GM18517 (cell line): ENCODE measurements around the gene COG5.
"Not testable (repeated sequence)": the region's sequence is repeated elsewhere in the genome, so short reads cannot be mapped to it uniquely, and the experiment has no call there.

Experiments
- ATAC-seq: cut with Tn5 transposase; IDR thresholded peaks from one replicate; pipeline ENCODE4 v1.9.1; 2021; ENCODE audit warnings: mild to moderate bottlenecking, moderate library complexity; ENCODE audit not compliant: unreplicated experiment

Gene COG5

GRCh38 chr7:107167483-107168232, 396.1 kb downstream of the COG5 start:
- no peak for ATAC-seq

- ATAC-seq = no peak
These were observed 396.8 kb downstream of the COG5 start for GRCh38 chr7:107166736-107167426.

GRCh38 chr7:107165341-107165740, 398.4 kb downstream of the COG5 start:
- ATAC-seq = no peak

GRCh38 chr7:107164092-107164491, 399.6 kb downstream of the COG5 start:
- ATAC-seq = no peak

- no peak for ATAC-seq
These were observed 401.2 kb downstream of the COG5 start for GRCh38 chr7:107162475-107162874.

GRCh38 chr7:107161415-107161814, 402.3 kb downstream of the COG5 start:
- no peak for ATAC-seq

- ATAC-seq = no peak
These were observed 403.3 kb downstream of the COG5 start for GRCh38 chr7:107160389-107160788.

- ATAC-seq = no peak
These were observed 405.7 kb downstream of the COG5 start for GRCh38 chr7:107158028-107158427.

- ATAC-seq = no peak
These were observed 406.6 kb downstream of the COG5 start for GRCh38 chr7:107157091-107157490.

- ATAC-seq = not testable (repeated sequence)
These were observed 408.0 kb downstream of the COG5 start for GRCh38 chr7:107155726-107156125.

GRCh38 chr7:107154826-107155225, 408.9 kb downstream of the COG5 start:
- no peak for ATAC-seq

GRCh38 chr7:107152011-107152410, 411.7 kb downstream of the COG5 start:
- ATAC-seq = no peak
